ENCODE results near the gene CDKN1B. TPM values are rescaled to one million over a fixed set of nuclear protein-coding genes. Genes with fewer than 3 reads are reported as not detected.

Gene CDKN1B
- total RNA-seq, 1 experiment from 2014 or later: 27.7 TPM

- no peaks in the 10 kb centered on the region for H3K9me3 ChIP-seq (ENCODE audit: control insufficient read depth, low read depth, low read length)
- Mint-ChIP-seq H3K9me3 (no peaks in the 10 kb centered on the region), H3K27ac (peak overlapping the region in 2 of 3 experiments; percentile 89 to 90; a peak in 5 of 7 replicates), H3K4me3 (peak overlapping the region; percentile 62 to 79), H3K4me1 (peaks cover 49 to 50% of the 10 kb centered on the region in 2 experiments), H3K36me3 (ENCODE audit: insufficient read depth in 1 of 3, low read depth in 3 of 3) (peaks cover 15 to 29% (median 28%) of the 10 kb centered on the region in 3 experiments; a peak in 6 of 7 replicates), H3K27me3 (ENCODE audit: low read depth) (peaks cover 6% of the 10 kb centered on the region)
- peak overlapping the region; percentile 25 for H3K9ac ChIP-seq (ENCODE audit: extremely low read depth, insufficient read length, low read length)
- H2BK15ac ChIP-seq (ENCODE audit: low read depth, low read length): no peak overlapping the region
- H3K79me2 ChIP-seq (ENCODE audit: insufficient read depth, low read length): peaks cover 4% of the 10 kb centered on the region; the same call in 1 of the 2 replicates
- peaks cover 7% of the 10 kb centered on the region for H3K4me1 ChIP-seq (ENCODE audit: insufficient read depth, low read length)
- no peak for DNase-seq
- H3K4ac ChIP-seq (ENCODE audit: low read depth, low read length): no peak overlapping the region
- H2BK12ac ChIP-seq (ENCODE audit: insufficient read length, low read depth, low read length): no peak overlapping the region
- H3K14ac ChIP-seq (ENCODE audit: insufficient read depth, low read length): no peak overlapping the region
- peaks cover 14% of the 10 kb centered on the region for H3K23me2 ChIP-seq (ENCODE audit: insufficient read length, low read depth, low read length, poor library complexity, severe bottlenecking)
- H4K8ac ChIP-seq (replicated peaks; ENCODE audit: insufficient read length, low read depth, low read length): no peak overlapping the region
- no peaks in the 10 kb centered on the region for H3K27me3 ChIP-seq (ENCODE audit: insufficient read depth, low read length)
- no peak overlapping the region for H2BK20ac ChIP-seq (ENCODE audit: low read depth, low read length, poor library complexity, severe bottlenecking)
- peak overlapping the region; percentile 90 for H3K4me2 ChIP-seq (ENCODE audit: insufficient read depth, insufficient read length, low read length)
- no peak overlapping the region for H3T11ph ChIP-seq (ENCODE audit: low read length)
- H4K91ac ChIP-seq (ENCODE audit: insufficient read length, low read depth, low read length): no peak overlapping the region
- no peak overlapping the region for H3K23ac ChIP-seq (ENCODE audit: insufficient read length, low read depth, low read length)
- no peak overlapping the region for H3K18ac ChIP-seq (ENCODE audit: insufficient read length, low read depth, low read length)
- no peaks in the 10 kb centered on the region for H4K20me1 ChIP-seq (ENCODE audit: control insufficient read depth, insufficient read depth, insufficient read length)
- WGBS (ENCODE audit: extremely low coverage, insufficient read length, low lambda C conversion rate): no CpG with 5 or more reads among the region's 15 CpGs
- no peak overlapping the region for H3K56ac ChIP-seq (ENCODE audit: insufficient read length, low read depth, low read length)
- no peak overlapping the region for H4K5ac ChIP-seq (ENCODE audit: insufficient read length, low read depth, low read length)
- no peak overlapping the region for H2AFZ ChIP-seq (ENCODE audit: low read length)
- H2BK120ac ChIP-seq (ENCODE audit: low read depth, low read length, poor library complexity, severe bottlenecking): no peak overlapping the region
- no peak overlapping the region for H2AK5ac ChIP-seq (ENCODE audit: insufficient read length, low read length)
- H3K27ac ChIP-seq (ENCODE audit: insufficient read length, low read depth, low read length): no peak overlapping the region
- TF ChIP-seq, protein P1, sequence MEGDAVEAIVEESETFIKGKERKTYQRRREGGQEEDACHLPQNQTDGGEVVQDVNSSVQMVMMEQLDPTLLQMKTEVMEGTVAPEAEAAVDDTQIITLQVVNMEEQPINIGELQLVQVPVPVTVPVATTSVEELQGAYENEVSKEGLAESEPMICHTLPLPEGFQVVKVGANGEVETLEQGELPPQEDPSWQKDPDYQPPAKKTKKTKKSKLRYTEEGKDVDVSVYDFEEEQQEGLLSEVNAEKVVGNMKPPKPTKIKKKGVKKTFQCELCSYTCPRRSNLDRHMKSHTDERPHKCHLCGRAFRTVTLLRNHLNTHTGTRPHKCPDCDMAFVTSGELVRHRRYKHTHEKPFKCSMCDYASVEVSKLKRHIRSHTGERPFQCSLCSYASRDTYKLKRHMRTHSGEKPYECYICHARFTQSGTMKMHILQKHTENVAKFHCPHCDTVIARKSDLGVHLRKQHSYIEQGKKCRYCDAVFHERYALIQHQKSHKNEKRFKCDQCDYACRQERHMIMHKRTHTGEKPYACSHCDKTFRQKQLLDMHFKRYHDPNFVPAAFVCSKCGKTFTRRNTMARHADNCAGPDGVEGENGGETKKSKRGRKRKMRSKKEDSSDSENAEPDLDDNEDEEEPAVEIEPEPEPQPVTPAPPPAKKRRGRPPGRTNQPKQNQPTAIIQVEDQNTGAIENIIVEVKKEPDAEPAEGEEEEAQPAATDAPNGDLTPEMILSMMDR (conservative IDR thresholded peaks at IDR 0.05): no peak
- H3K79me1 ChIP-seq (ENCODE audit: insufficient read depth, low read depth, low read length, poor library complexity, severe bottlenecking): no peaks in the 10 kb centered on the region
- no peak overlapping the region for H2BK5ac ChIP-seq (ENCODE audit: insufficient read length, low read length)
These were observed 896 bp upstream of the CDKN1B start for GRCh38 chr12:12716151-12716792.

Data from H9 (cell line).